Kidney epithelial cell (primary cell): Measurements from ENCODE around the gene SLX4IP. TPM values are rescaled to one million over a fixed set of nuclear protein-coding genes. Genes with fewer than 3 reads are reported as not detected.

Experiments
- DNase-seq: peaks from one replicate; pipeline ENCODE4 v3.0.0-alpha.2; 2010; ENCODE audit warnings: low read depth
- H3K27me3 ChIP-seq: 2 replicates; pipeline ENCODE4 v1.6.0; 2011; ENCODE audit warnings: low read length; ENCODE audit not compliant: control insufficient read depth, insufficient read depth
- H3K36me3 ChIP-seq: 2 replicates; pipeline ENCODE4 v1.5.1; 2011; ENCODE audit warnings: low read length; ENCODE audit not compliant: control insufficient read depth, insufficient read depth
- H3K4me3 ChIP-seq: 2 replicates; pipeline ENCODE4 v1.5.1; 2011; ENCODE audit warnings: low read depth, mild to moderate bottlenecking, control low read depth, low read length
- CTCF ChIP-seq: IDR thresholded peaks from 2 replicates; pipeline ENCODE4 v1.5.1; 2011; ENCODE audit warnings: mild to moderate bottlenecking, moderate library complexity, low read length, control low read depth, inconsistent platforms; ENCODE audit not compliant: insufficient read depth, poor library complexity, severe bottlenecking
- total RNA-seq: library from RNA; depleted of rRNA; stranded (reverse); fragments of >200 nt; gene quantifications from 2 replicates; pipeline ENCODE4 v1.2.3, GENCODE V29; 2015

The SLX4IP gene
- total RNA-seq, 1 donor from 2014 or later: 5.8 TPM

GRCh38 chr20:10654630-10655029, 219.5 kb downstream of the SLX4IP start:
- no peak for DNase-seq
- Histone ChIP-seq H3K4me3 (no peak overlapping the region), H3K27me3 (no peaks in the 10 kb centered on the region), H3K36me3 (peaks cover 2% of the 10 kb centered on the region)
- no peak for TF ChIP-seq CTCF

- no peak for TF ChIP-seq CTCF
- peaks cover 5% of the 10 kb centered on the region for H3K36me3 ChIP-seq
- DNase-seq: no peak
- no peak overlapping the region for H3K4me3 ChIP-seq
- no peaks in the 10 kb centered on the region for H3K27me3 ChIP-seq
Observed at GRCh38 chr20:10655720-10656669, 220.9 kb downstream of the SLX4IP start.

- H3K36me3 ChIP-seq: peaks cover 9% of the 10 kb centered on the region
- DNase-seq: no peak
- no peak for TF ChIP-seq CTCF
- no peak overlapping the region for H3K4me3 ChIP-seq
- no peaks in the 10 kb centered on the region for H3K27me3 ChIP-seq
Observed at GRCh38 chr20:10657453-10657852, 222.3 kb downstream of the SLX4IP start.

- Histone ChIP-seq H3K4me3 (no peak overlapping the region), H3K27me3 (no peaks in the 10 kb centered on the region), H3K36me3 (peaks cover 9% of the 10 kb centered on the region)
- DNase-seq: no peak
- no peak for TF ChIP-seq CTCF
Observed at GRCh38 chr20:10658051-10658823, 223.1 kb downstream of the SLX4IP start.

GRCh38 chr20:10658876-10659632, 223.9 kb downstream of the SLX4IP start:
- H3K4me3 ChIP-seq: no peak overlapping the region
- no peak for TF ChIP-seq CTCF
- H3K27me3 ChIP-seq: no peaks in the 10 kb centered on the region
- DNase-seq: no peak
- peaks cover 9% of the 10 kb centered on the region for H3K36me3 ChIP-seq
